Upper lobe of right lung (tissue), 1 donor: ENCODE results near the gene CUX1. TPM values are rescaled to one million over a fixed set of nuclear protein-coding genes. Genes with fewer than 3 reads are reported as not detected.

Experiments
- ATAC-seq: fragments of 200-7000 bp; cut with Tn5 transposase; one replicate; pipeline ENCODE4 v1.9.1; 2020; ENCODE audit warnings: mild to moderate bottlenecking, moderate library complexity
- DNase-seq: peaks from one replicate; pipeline ENCODE4 v3.0.0-alpha.2; 2020
- H3K27ac ChIP-seq: fragments of 200-600 bp; one replicate; pipeline ENCODE4 v1.8.0; 2022
- H3K27me3 ChIP-seq: fragments of 200-600 bp; one replicate; pipeline ENCODE4 v1.8.0; 2022; ENCODE audit warnings: mild to moderate bottlenecking
- H3K36me3 ChIP-seq: fragments of 200-600 bp; one replicate; pipeline ENCODE4 v1.8.0; 2022
- H3K4me1 ChIP-seq: fragments of 200-600 bp; one replicate; pipeline ENCODE4 v1.8.0; 2022
- H3K4me3 ChIP-seq: fragments of 200-600 bp; one replicate; pipeline ENCODE4 v1.8.0; 2022; ENCODE audit warnings: mild to moderate bottlenecking
- H3K9me3 ChIP-seq: fragments of 200-600 bp; one replicate; pipeline ENCODE4 v1.8.0; 2022
- CTCF ChIP-seq: fragments of 200-600 bp; IDR thresholded peaks from one replicate; pipeline ENCODE4 v1.8.0; 2022; ENCODE audit warnings: antibody characterized with exemption
- intact Hi-C: fragments of 100-400 bp; cut with DNase I; formaldehyde crosslinking; loops from one replicate; pipeline ENCODE4 v1.11.0; 2022
- total RNA-seq: library from RNA; stranded (reverse); fragmentation: NEBNext Ultra II Directional; extraction: Animal tissue kit (Norgen Biotek cat#: 25700); gene quantifications from one replicate; pipeline ENCODE4 v1.2.1, GENCODE V29; 2021
- donor health status: DM: no; HTN: yes; CAD: no; lungs with severe emphysema.

Gene CUX1
- total RNA-seq, 1 donor from 2014 or later: 132 TPM

GRCh38 chr7:102291916-102292267, 474.5 kb downstream of the CUX1 start:
- H3K36me3 ChIP-seq: no peaks in the 10 kb centered on the region
- no peaks in the 10 kb centered on the region for H3K27me3 ChIP-seq
- ATAC-seq (no peak), DNase-seq (no peak)
- peaks cover 6% of the 10 kb centered on the region for H3K4me1 ChIP-seq
- no peak for TF ChIP-seq CTCF
- H3K27ac ChIP-seq: no peak overlapping the region
- H3K9me3 ChIP-seq: no peaks in the 10 kb centered on the region
- H3K4me3 ChIP-seq: no peak overlapping the region
- intact Hi-C loops: no loop called here

DNA sequence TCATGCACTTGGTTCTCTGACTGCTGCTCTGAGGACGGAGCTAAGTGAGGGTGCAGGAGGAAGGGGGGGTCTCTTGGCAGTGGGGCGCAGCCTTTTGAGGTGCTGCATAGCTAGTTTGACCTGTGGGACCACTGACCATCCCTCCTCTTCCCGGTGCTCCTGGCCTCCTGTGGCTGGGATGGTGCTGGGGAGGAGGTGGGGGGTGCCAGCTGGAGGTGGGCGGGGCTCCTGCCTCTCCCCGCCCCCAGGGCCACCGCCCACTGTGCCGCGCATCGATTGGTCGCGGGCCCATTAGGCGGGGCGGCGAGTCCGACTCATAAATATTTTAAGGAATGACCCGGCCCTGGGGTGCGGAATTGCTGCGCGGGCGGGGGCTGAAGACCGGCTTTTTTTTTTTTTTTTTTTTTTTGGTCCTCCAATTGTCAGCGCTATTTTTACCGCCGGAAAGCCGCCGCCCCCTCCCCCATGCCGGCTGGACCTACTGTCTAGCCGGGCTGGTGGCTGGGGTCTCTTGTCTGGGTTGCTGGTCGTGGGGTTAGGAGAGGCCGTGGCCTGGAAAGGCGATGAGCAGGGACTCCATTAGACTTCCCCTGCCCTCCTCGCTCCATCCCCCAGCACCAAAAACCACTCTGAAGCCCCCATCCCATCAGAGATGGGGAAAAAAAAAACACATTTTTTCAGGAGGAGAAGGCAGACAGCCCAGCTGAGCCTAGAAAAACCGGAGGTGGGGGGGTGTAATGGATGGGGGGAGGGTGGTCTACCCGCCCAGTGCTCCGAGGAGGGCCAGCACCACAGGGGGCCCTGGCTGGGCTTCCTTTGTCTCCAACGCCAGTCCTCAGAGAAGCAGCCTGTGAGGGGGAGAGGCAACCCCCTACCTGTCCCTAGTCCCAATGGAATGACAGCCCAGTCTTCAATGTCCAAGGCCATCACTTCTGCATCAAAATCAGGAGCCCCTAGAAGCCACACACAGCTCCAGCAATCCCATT, 475.7 kb downstream of the CUX1 start:
- H3K9me3 ChIP-seq: no peaks in the 10 kb centered on the region
- no peaks in the 10 kb centered on the region for H3K27me3 ChIP-seq
- H3K4me3 ChIP-seq: no peak overlapping the region
- H3K4me1 ChIP-seq: peaks cover 2% of the 10 kb centered on the region
- TF ChIP-seq CTCF: no peak
- H3K36me3 ChIP-seq: no peaks in the 10 kb centered on the region
- intact Hi-C loops: no loop called here
- no peak for DNase-seq
- no peak overlapping the region for H3K27ac ChIP-seq
- ATAC-seq: no peak

- no peak for DNase-seq
- intact Hi-C loops: no loop called here
- Histone ChIP-seq H3K27ac (no peak overlapping the region), H3K36me3 (no peaks in the 10 kb centered on the region), H3K27me3 (no peaks in the 10 kb centered on the region), H3K9me3 (no peaks in the 10 kb centered on the region), H3K4me3 (no peak overlapping the region), H3K4me1 (no peaks in the 10 kb centered on the region)
- TF ChIP-seq CTCF: no peak
- no peak for ATAC-seq
Observed at GRCh38 chr7:102294589-102294988, 477.2 kb downstream of the CUX1 start.

GRCh38 chr7:102295346-102296178, 478.1 kb downstream of the CUX1 start:
- Histone ChIP-seq H3K27ac (no peak overlapping the region), H3K36me3 (no peaks in the 10 kb centered on the region), H3K4me1 (no peaks in the 10 kb centered on the region), H3K4me3 (no peak overlapping the region), H3K9me3 (no peaks in the 10 kb centered on the region), H3K27me3 (no peaks in the 10 kb centered on the region)
- DNase-seq (no peak), ATAC-seq (peak; percentile 74)
- intact Hi-C loops: no loop called here
- TF ChIP-seq CTCF: no peak

DNA sequence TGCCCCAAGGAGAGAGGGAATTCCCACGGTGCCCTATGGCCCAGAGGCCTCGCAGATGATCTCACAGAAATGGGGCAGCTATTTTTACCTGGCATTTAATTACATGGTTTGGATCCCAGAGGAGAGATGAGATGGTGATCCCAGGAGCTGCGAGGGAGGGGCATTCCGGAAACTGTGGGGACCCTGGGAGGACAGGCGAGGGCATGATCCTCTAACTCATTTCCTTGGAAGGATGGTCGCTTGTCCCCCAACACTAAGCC, 478.7 kb downstream of the CUX1 start:
- TF ChIP-seq CTCF: no peak

More for the DNA sequence above, 478.7 kb downstream of the CUX1 start:
- DNase-seq: no peak
- Histone ChIP-seq H3K36me3 (no peaks in the 10 kb centered on the region), H3K9me3 (no peaks in the 10 kb centered on the region), H3K27ac (no peak overlapping the region), H3K27me3 (no peaks in the 10 kb centered on the region), H3K4me3 (no peak overlapping the region), H3K4me1 (no peaks in the 10 kb centered on the region)
- intact Hi-C loops: no loop called here
- no peak for ATAC-seq
